Measurements from ENCODE around the gene NUAK2.

The NUAK2 gene

GRCh38 chr1:205345761-205346160 lies 24.2 kb upstream of the NUAK2 start:
- no peak for DNase-seq

- DNase-seq: peak in 1 of 2 donors; percentile 25
Observed at GRCh38 chr1:205344066-205344928, 22.8 kb upstream of the NUAK2 start.

- no peak for DNase-seq
Observed at GRCh38 chr1:205343431-205344065, 22.0 kb upstream of the NUAK2 start.

GRCh38 chr1:205342986-205343385 lies 21.4 kb upstream of the NUAK2 start:
- DNase-seq: no peak

- no peak for DNase-seq
Observed at GRCh38 chr1:205340676-205341075, 19.1 kb upstream of the NUAK2 start.

- DNase-seq: no peak
Observed at GRCh38 chr1:205339717-205340116, 18.2 kb upstream of the NUAK2 start.

GRCh38 chr1:205339197-205339702 lies 17.7 kb upstream of the NUAK2 start:
- no peak for DNase-seq

GRCh38 chr1:205338011-205338410 lies 16.5 kb upstream of the NUAK2 start:
- DNase-seq: no peak

GRCh38 chr1:205337481-205337880 lies 15.9 kb upstream of the NUAK2 start:
- no peak for DNase-seq

GRCh38 chr1:205335692-205336091 lies 14.1 kb upstream of the NUAK2 start:
- DNase-seq: peak; percentile 79 to 82

GRCh38 chr1:205332015-205332791 lies 10.7 kb upstream of the NUAK2 start:
- DNase-seq: no peak

- no peak for DNase-seq
Observed at GRCh38 chr1:205330150-205330549, 8.6 kb upstream of the NUAK2 start.

- DNase-seq: no peak
Observed at GRCh38 chr1:205329719-205330118, 8.2 kb upstream of the NUAK2 start.

GRCh38 chr1:205328476-205328875 lies 6.9 kb upstream of the NUAK2 start:
- no peak for DNase-seq

GRCh38 chr1:205326812-205327466 lies 5.4 kb upstream of the NUAK2 start:
- no peak for DNase-seq

GRCh38 chr1:205325334-205325884 lies 3.9 kb upstream of the NUAK2 start:
- DNase-seq: peak; percentile 64 to 78

GRCh38 chr1:205324781-205325180 lies 3.2 kb upstream of the NUAK2 start:
- no peak for DNase-seq

- DNase-seq: no peak
Observed at GRCh38 chr1:205323794-205324193, 2.2 kb upstream of the NUAK2 start.

GRCh38 chr1:205321959-205322283 lies 376 bp upstream of the NUAK2 start:
- DNase-seq: no peak

GRCh38 chr1:205319081-205320018 lies 2.2 kb downstream of the NUAK2 start:
- DNase-seq: peak; percentile 20 to 45

GRCh38 chr1:205318231-205318991 lies 3.1 kb downstream of the NUAK2 start:
- DNase-seq: no peak
